NCI-H2081 treated with DMSO at 0.1 percent for 48 hours (cell line): Measurements from ENCODE around the gene SERPINH1.

Experiments used
- DNase-seq: peaks from one replicate; lab custom pipeline; 2025; lab: John Stamatoyannopoulos, UW

SERPINH1 gene

DNA sequence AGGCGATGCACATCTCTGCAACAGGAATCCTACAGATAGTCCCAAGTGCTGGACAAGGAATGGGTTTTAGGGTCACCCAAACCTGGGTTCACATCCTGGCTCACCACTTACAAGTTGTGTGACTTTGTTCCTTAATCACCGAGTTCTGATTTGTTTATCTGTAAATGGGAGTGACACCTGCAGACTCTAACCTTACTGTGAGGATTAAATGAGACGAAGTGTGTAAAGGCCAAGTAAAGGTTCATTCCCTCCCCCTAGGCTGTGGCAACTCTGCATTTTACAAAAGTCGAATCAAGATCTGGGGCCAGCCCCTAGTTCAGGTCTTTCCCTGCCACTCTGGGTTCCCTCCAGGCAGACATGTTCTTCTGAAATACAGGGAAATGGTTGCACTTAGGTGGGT is 34.9 kb downstream of the SERPINH1 start:
- DNase-seq = no peak

DNA sequence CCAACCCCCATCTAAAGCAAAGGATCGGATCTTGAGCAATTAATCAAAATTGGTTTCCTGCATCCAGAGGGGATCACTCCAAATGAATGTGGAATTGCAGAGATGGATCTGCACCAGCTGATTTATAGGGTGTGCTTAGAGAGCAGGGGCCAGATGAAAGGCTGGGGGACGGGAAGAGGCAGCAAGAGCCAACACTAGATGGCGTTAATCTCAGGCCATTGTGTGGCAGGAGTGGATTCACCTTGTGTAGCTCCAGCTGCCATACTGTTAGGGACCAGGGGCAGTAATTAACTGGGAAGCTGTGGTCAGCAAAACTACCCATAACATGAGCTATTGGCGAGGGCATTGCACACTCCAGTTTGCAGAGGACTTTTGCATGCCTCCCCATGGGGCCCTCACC is 35.6 kb downstream of the SERPINH1 start:
- DNase-seq = no peak

DNA sequence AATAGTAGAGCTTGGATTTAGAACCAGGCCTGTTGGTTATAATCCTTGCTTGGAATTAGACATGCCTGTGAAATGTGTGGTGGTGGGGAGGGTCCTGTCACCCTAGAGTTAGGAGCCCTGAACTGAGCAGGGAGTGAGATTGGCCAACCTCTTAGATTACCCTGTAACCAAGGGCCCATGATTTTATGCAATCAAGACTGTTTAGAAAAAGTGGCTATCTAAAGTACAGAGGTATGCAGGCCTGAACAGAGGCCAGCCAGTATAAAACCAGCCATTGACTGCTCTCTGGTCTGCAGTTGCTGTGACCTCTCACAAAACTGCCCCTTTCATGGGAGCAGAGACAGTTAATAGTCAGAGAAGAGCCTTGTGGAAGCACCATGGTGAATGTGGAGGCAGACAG is 36.2 kb downstream of the SERPINH1 start:
- no peak for DNase-seq

DNA sequence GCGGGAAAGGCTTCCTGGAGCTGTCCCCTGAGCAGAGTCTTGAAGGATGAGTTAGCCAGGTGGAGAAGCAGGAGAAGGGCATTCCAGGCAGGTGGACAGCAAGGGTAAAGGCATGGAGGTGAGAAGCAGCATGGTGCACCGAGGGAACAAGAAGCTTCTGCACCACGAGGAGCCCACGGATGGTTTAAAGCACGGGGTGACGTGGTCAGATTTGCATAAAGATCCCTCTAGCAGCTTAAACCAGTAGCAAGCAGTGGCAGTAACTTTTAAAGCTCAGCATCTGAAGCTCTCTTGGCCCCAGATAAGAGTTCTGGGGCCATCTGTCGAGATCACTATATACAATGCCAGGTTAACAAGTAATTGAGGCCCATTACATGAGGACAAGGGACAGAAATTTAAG is 36.8 kb downstream of the SERPINH1 start:
- DNase-seq = no peak

DNA sequence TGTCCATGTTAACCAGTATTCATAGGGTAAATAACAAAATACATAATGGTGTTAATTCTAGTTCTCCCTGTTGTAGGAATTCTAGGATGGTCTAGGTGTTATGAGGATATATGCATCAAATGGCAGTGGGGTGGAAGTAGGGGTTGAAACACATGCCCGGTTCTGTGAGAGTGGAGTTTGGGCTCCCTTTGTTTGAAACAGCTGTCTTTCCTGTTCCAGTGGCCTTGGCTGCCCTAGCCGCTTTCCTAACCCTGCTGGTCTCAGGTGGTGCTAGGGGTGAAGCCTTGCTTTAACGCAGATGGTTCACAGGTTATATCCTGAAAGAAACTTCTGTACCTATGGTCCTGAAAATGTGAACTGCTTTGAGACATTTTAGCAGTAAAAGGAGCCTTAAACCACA is 38.3 kb downstream of the SERPINH1 start:
- DNase-seq = no peak

DNA sequence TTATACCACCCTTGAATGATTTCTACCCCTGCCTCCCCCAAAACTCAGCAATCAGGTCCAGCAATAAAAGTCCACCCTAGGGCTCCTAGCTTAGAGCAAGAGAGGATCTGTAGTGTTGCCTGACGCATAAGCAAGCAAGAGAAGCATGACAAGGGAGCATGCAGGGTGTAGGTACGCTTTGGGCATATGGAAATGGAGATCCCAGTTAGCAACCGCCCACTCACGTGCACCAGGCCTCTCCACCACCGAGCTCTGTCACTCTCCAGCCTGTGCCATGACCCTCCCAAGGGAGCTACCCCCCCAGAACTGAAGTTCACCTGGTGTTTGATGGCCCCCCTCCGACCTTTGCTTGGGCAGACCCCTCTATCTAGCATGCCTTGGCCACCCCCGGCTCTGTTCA is 39.4 kb downstream of the SERPINH1 start:
- DNase-seq = no peak

DNA sequence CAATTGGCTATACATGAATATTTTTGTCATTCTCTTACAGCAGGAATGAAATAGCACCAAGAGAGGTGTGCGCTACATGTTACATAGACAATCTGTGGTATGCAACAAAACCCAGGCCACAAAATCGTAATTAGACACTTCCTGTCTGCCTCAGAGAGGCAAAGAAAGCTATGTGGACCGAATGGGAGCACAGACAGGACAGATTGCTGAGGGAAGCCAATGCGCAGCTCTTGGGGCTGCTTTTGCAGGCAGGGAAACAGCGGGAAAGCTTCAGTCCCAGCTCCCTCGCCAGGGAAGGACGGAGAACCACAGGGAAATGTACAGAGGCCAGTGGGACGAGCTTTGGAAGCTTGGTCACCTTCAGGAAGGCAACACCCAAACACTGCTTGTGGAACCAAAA is 40.9 kb downstream of the SERPINH1 start:
- DNase-seq = no peak

DNA sequence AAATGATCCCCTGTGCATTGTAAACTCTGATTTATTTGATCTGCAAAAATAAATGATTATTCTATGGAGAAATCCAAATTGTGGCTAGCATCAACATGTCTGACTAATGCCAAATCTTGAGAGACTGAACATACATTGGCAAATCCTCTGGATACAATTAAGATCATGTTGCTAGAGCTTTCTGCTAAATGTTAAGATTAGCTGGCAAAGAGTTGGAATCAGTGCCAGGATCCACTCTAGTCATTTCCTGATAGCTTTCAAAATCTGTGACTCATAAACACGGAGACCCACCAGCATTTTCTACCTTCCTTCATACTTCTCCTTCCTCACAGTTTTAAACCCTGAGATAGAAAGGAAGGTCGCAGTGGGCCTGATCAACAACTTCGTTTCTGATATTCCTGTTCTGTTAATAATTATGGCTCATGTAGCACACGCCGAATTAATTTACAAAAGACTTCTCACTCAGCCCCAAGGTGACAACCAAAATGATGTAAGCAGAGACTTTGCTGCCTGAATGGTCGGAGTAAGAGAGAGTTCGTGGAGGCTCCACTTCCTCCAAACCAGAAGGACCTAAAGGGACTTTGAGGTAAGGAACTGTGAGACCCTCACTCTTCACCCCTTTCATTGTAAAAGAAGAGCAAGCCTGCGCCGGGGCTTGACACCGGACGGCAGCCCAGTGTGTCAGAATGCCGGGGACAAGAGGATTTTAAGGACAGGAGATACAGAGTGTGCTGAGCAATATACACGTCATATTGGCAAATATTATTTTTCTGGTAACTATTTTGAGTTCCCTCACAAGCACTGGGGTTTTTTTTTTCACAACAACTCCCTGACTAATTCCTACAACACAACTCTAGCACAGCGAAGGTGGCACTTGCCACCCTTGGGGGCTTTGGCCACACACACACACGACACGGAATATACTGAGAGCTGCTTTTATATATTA is 42.0 kb downstream of the SERPINH1 start:
- no peak for DNase-seq

DNA sequence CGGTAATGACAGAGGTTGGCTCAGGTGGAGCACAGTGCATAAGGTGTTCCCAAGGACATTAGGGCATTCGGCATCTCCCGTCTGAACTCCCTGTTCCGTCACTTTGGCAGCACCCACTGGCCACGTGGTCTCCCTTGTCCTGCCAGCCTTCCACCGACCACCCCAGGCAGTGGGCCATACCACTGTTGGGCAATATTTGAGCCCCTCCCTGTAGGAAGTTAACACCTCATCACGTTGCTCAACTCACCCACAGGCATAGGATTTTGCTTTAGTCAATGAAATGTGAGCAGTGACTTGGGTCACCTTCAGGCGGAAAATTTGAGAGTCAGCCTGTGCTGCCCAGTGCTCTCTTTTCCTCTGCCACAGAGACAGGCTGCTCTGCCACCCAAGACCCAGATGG is 44.0 kb downstream of the SERPINH1 start:
- no peak for DNase-seq

DNA sequence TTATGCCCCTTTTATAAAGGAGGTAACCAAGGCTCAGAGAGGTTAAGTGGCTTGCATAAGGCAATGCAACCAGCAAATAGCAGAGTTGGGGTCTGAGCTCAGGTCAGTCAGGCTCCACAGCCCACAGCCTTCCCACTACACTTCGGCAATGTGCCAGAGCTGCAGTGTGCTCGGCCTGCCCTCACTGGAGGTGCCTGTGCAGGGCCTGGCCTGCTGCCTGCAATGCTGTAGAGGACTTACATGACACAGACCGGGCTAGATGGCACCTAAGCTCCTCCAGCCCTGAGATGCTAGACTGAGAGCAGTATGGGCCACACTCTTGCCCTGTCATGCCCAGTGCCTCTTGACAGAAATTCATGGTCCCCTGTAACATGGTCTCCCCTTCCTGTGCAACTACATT is 49.8 kb downstream of the SERPINH1 start:
- no peak for DNase-seq

DNA sequence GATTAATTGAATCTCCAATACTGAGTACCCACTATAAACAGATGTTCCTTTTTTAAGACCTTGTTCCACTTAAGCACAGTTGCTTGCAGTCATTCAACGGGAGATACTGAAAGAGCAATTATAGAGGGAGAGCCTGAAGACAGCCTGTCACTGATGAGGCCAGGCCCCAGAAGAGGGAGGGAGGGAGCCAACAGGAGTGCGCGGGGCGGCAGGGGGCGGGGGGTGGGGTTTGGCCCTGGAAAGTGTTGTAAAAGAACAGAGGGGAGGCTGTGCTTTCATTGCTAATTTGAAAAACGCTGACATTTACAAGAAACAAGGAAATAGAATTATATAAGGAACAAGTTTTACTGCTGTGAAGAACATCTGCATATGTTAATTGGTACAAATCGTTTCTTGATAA is 53.7 kb downstream of the SERPINH1 start:
- DNase-seq = no peak

DNA sequence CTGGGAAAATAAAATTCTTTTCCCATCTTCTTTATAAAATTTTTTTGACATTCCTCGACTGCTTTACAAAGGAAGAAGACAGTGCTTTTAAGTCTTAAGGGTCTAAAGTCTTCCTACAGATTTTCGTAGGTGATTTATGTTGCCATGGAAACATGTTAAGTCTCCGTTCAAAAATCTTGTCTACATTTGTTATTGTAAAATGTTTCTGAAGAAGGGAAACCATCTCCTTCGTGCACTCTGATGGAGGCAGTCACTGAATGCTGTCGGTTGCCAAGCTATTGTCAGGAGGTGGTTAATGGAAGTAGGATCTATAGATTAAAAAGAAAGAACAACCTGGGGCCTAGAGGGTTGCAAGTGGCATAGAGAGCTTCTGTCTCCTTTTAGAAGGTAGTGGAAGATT is 54.2 kb downstream of the SERPINH1 start:
- DNase-seq = no peak
